ENCODE results near the gene CTU1.

GRCh38 chr19:51108805-51109146 is 567 bp upstream of the CTU1 start:
- TF ChIP-seq CTCF (IDR thresholded peaks at IDR 0.05) = no peak
- TF ChIP-seq POLR2A (IDR thresholded peaks at IDR 0.05) = no peak
